ENCODE results near the gene ZBTB20.

Gene ZBTB20

DNA sequence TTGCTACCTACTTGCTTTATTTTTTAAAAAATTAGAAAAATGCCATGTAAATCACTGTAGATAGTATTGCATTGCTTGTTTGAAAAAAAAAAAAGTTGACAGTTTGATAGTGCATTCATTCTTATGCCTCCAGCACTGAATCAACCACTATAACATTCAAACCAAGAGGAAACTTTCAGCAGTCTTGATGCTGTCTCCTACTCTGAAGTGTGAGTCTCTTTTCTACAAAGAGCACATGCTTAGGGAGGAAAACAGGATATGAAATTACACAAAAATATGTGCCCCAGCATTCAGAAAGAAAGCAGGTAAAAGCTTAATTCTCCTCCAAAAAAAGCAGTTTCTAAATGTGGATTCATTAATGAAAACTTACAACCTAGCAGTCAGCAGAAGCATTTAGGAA lies 78.3 kb downstream of the ZBTB20 start:
- Histone ChIP-seq H3K27ac (ENCODE audit: low read depth, low read length) (no peak overlapping the region), H3K27me3 (ENCODE audit: insufficient read depth, low read length) (no peaks in the 10 kb centered on the region), H3K36me3 (ENCODE audit: insufficient read depth, low read length) (no peaks in the 10 kb centered on the region), H3K4me3 (ENCODE audit: low read depth, low read length) (no peak overlapping the region), H2AFZ (ENCODE audit: low read length, unreplicated experiment) (no peak overlapping the region), H3K4me1 (ENCODE audit: control insufficient read depth, insufficient read depth, low read length, unreplicated experiment) (peaks cover 21% of the 10 kb centered on the region), H3K79me2 (ENCODE audit: control insufficient read depth, insufficient read depth, low read length, unreplicated experiment) (no peaks in the 10 kb centered on the region)

DNA sequence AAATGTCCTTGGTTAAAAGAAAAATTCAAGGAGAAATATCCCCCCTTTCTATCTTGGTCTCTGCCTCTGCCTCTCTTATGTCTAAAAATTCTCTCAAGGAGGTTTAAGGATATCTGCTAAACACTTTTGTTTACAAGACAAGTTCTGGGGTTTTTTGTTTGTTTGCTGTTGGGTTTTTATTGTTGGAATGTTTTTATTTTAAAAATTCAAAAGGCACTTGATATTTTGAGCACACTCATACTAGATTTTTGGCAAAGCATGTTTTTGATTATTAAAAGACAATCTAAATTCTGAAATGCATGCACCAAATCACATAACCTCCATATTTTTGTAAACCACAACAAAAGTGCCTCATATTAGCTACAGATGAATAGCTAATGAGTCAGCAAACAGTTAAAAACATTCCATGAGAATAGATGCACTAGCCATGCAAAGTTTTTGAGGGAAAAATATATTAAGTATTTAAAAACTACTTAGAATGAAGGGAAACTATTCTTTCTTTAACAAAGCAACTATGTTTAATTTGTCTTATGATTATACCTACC lies 84.6 kb downstream of the ZBTB20 start:
- H3K27ac ChIP-seq (ENCODE audit: low read depth, low read length): no peak overlapping the region
- no peak overlapping the region for H3K4me3 ChIP-seq (ENCODE audit: low read depth, low read length)
- H3K79me2 ChIP-seq (ENCODE audit: control insufficient read depth, insufficient read depth, low read length, unreplicated experiment): no peaks in the 10 kb centered on the region
- no peak overlapping the region for H2AFZ ChIP-seq (ENCODE audit: low read length, unreplicated experiment)
- peaks cover 13% of the 10 kb centered on the region for H3K4me1 ChIP-seq (ENCODE audit: control insufficient read depth, insufficient read depth, low read length, unreplicated experiment)
- H3K36me3 ChIP-seq (ENCODE audit: insufficient read depth, low read length): no peaks in the 10 kb centered on the region
- H3K27me3 ChIP-seq (ENCODE audit: insufficient read depth, low read length): no peaks in the 10 kb centered on the region

DNA sequence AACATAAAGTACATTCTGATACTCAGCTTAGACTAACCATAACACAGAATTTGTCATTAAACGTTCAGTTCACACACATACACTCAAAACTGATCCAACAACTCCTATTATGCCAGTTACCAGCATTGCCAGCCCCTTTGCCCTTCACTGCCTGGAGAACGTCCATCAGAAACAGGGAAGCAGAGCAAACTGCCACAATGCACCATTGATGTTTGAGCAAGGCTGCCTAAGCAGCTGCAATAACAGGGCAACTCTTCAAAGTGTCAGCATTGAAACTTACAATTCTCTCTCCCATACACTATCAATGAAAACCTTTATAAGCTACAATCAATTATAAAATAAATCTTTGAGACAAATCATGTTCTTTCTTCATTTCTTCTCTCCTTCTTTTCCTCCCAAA lies 85.1 kb downstream of the ZBTB20 start:
- Histone ChIP-seq H3K36me3 (ENCODE audit: insufficient read depth, low read length) (no peaks in the 10 kb centered on the region), H2AFZ (ENCODE audit: low read length, unreplicated experiment) (no peak overlapping the region), H3K27ac (ENCODE audit: low read depth, low read length) (no peak overlapping the region), H3K4me1 (ENCODE audit: control insufficient read depth, insufficient read depth, low read length, unreplicated experiment) (peaks cover 13% of the 10 kb centered on the region), H3K79me2 (ENCODE audit: control insufficient read depth, insufficient read depth, low read length, unreplicated experiment) (no peaks in the 10 kb centered on the region), H3K27me3 (ENCODE audit: insufficient read depth, low read length) (no peaks in the 10 kb centered on the region), H3K4me3 (ENCODE audit: low read depth, low read length) (no peak overlapping the region)

DNA sequence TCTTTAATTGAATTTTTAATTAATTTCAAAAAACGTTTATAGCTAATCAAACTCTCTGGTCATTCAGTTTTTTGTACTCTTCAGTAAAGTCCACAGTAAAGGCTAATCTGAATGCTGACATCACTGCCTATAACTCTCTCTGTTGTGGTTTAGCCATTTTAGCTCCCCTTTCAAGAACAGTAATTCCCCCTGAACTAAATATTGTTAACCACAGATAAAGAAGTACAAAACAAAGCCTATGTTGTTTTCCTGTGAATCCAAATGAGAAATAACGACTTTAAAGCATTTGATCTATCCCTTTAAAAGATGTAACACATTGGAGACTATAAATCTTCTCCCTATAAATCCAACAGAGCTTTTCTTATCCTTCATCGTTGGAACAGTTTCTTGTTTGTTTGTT lies 94.2 kb downstream of the ZBTB20 start:
- Histone ChIP-seq H3K27me3 (ENCODE audit: insufficient read depth, low read length) (no peaks in the 10 kb centered on the region), H3K79me2 (ENCODE audit: control insufficient read depth, insufficient read depth, low read length, unreplicated experiment) (no peaks in the 10 kb centered on the region), H3K4me3 (ENCODE audit: low read depth, low read length) (no peak overlapping the region), H3K36me3 (ENCODE audit: insufficient read depth, low read length) (no peaks in the 10 kb centered on the region), H3K4me1 (ENCODE audit: control insufficient read depth, insufficient read depth, low read length, unreplicated experiment) (no peaks in the 10 kb centered on the region), H3K27ac (ENCODE audit: low read depth, low read length) (no peak overlapping the region), H2AFZ (ENCODE audit: low read length, unreplicated experiment) (no peak overlapping the region)

DNA sequence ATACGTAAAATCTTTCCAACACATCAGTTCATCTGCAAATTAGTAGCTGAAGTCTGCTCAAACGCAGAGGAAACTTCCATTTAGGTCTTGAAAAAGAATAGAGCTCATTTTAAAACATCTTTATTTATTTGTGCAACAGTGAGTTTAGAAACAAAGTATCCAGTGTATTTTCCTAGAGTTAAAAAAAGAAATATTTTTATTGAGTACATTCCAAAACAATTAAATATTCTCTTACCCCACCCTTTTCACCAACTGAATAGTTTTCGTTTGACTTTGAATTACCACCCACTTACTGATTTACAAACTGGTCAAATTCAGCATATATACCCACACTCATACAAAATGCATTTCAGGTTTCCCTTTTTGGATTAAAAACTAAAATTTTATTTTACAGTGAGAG lies 104.7 kb downstream of the ZBTB20 start:
- Histone ChIP-seq H3K27ac (ENCODE audit: low read depth, low read length) (no peak overlapping the region), H2AFZ (ENCODE audit: low read length, unreplicated experiment) (no peak overlapping the region), H3K4me3 (ENCODE audit: low read depth, low read length) (no peak overlapping the region), H3K4me1 (ENCODE audit: control insufficient read depth, insufficient read depth, low read length, unreplicated experiment) (peaks cover 10% of the 10 kb centered on the region), H3K36me3 (ENCODE audit: insufficient read depth, low read length) (no peaks in the 10 kb centered on the region), H3K79me2 (ENCODE audit: control insufficient read depth, insufficient read depth, low read length, unreplicated experiment) (no peaks in the 10 kb centered on the region), H3K27me3 (ENCODE audit: insufficient read depth, low read length) (no peaks in the 10 kb centered on the region)

DNA sequence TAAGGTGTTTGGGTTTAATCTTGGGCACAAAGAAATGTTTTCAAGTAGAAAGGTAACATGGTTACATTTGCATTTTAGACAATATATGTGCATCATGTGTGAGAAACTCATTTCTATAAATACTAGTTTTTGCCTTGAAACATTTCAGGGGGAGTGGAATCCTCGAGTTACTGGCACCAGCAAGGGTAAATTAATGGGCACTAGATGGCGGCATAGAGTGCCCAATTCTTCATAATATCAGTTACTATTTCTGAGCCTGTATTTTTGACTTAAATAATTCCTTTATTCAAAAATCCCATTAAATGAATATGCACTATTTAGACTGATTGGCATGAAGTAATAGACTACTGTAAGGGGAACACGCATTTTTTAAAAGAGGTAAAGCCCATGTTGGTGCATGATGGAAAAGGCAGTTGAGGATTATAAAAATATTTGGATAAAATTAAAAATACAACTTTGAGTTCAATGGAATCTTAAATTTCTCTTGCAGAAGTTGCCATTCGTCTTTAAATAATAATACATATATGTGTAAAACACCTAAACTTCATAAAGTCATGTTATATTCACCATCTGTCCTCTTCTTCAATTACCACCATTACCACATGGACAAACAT lies 106.3 kb downstream of the ZBTB20 start:
- H3K27me3 ChIP-seq (ENCODE audit: insufficient read depth, low read length): no peaks in the 10 kb centered on the region
- H3K4me1 ChIP-seq (ENCODE audit: control insufficient read depth, insufficient read depth, low read length, unreplicated experiment): peaks cover 10% of the 10 kb centered on the region
- no peaks in the 10 kb centered on the region for H3K79me2 ChIP-seq (ENCODE audit: control insufficient read depth, insufficient read depth, low read length, unreplicated experiment)

DNA sequence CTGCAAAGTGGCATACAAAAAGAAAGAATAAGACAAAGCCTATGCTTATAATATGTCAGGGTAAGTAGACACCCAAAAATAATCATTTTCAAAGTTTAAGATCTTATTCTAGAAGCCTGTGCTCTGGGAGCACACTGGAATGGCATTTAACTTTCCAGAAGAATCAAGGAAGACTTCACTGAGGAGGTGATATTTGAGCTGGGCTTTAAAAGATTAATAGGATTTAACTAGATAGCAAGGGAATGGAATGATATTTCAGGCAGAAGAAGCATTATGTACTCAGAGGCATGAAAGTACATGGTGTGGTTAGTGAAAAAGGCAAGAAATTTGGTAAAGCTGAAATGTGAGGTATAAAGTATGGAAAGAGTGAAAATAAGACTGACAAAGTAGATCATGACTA lies 106.8 kb downstream of the ZBTB20 start:
- no peak overlapping the region for H3K27ac ChIP-seq (ENCODE audit: low read depth, low read length)
- H3K36me3 ChIP-seq (ENCODE audit: insufficient read depth, low read length): no peaks in the 10 kb centered on the region
- H2AFZ ChIP-seq (ENCODE audit: low read length, unreplicated experiment): no peak overlapping the region
- H3K4me3 ChIP-seq (ENCODE audit: low read depth, low read length): no peak overlapping the region
- peaks cover 10% of the 10 kb centered on the region for H3K4me1 ChIP-seq (ENCODE audit: control insufficient read depth, insufficient read depth, low read length, unreplicated experiment)
- no peaks in the 10 kb centered on the region for H3K79me2 ChIP-seq (ENCODE audit: control insufficient read depth, insufficient read depth, low read length, unreplicated experiment)
- no peaks in the 10 kb centered on the region for H3K27me3 ChIP-seq (ENCODE audit: insufficient read depth, low read length)

More for the DNA sequence above, 106.3 kb downstream of the ZBTB20 start:
- Histone ChIP-seq H2AFZ (ENCODE audit: low read length, unreplicated experiment) (no peak overlapping the region), H3K4me3 (ENCODE audit: low read depth, low read length) (no peak overlapping the region), H3K36me3 (ENCODE audit: insufficient read depth, low read length) (no peaks in the 10 kb centered on the region), H3K27ac (ENCODE audit: low read depth, low read length) (no peak overlapping the region)

DNA sequence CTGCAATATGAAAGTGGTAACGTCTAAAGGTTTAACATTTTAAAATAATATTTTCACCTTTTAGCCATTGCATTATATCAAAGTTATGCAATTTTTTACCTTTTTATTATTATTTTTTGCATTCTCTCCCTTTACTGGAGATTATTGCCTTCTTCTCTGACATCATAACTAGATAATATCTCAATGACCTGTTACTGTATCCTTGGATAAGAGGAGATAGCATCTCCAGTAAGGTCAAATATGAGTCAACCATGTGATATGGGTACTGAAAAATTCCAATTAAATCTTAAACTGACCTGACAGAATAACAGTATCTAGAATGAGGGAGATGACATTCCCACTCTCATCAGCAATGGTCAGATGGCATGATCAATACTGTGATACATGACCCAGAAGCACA lies 108.3 kb downstream of the ZBTB20 start:
- Histone ChIP-seq H3K79me2 (ENCODE audit: control insufficient read depth, insufficient read depth, low read length, unreplicated experiment) (no peaks in the 10 kb centered on the region), H3K4me1 (ENCODE audit: control insufficient read depth, insufficient read depth, low read length, unreplicated experiment) (peaks cover 10% of the 10 kb centered on the region), H2AFZ (ENCODE audit: low read length, unreplicated experiment) (no peak overlapping the region), H3K27ac (ENCODE audit: low read depth, low read length) (no peak overlapping the region), H3K27me3 (ENCODE audit: insufficient read depth, low read length) (no peaks in the 10 kb centered on the region), H3K36me3 (ENCODE audit: insufficient read depth, low read length) (no peaks in the 10 kb centered on the region; the same call in 1 of the 2 replicates), H3K4me3 (ENCODE audit: low read depth, low read length) (no peak overlapping the region)

DNA sequence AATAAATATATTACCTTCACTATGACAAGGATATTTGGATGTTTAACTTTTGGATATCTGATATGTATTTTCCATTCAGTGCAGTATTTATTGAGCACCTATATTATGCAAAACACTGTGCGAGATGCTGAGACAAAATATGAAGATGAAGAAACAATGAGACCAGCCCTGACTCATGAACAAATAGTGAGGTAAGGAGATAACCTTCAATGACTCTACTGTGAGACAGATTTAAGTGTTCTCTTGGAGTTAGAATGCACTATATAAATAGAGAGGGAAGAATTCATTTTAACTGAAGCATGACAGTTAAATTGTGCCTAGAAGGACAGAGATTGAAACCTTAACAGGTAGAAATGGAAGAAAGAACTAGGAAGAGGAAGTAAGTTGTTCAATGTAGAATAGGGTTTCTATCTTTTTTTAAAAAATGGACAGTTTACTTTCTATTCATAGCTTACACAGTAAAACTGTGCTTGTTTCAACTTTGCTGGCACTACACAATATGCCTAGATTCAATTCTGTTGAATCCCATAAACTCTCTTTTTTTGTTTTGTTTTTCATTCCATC lies 124.2 kb downstream of the ZBTB20 start:
- H3K27ac ChIP-seq (ENCODE audit: low read depth, low read length): no peak overlapping the region
- H3K79me2 ChIP-seq (ENCODE audit: control insufficient read depth, insufficient read depth, low read length, unreplicated experiment): no peaks in the 10 kb centered on the region
- H3K36me3 ChIP-seq (ENCODE audit: insufficient read depth, low read length): no peaks in the 10 kb centered on the region
- no peaks in the 10 kb centered on the region for H3K4me1 ChIP-seq (ENCODE audit: control insufficient read depth, insufficient read depth, low read length, unreplicated experiment)
- H2AFZ ChIP-seq (ENCODE audit: low read length, unreplicated experiment): no peak overlapping the region
- H3K27me3 ChIP-seq (ENCODE audit: insufficient read depth, low read length): no peaks in the 10 kb centered on the region
- no peak overlapping the region for H3K4me3 ChIP-seq (ENCODE audit: low read depth, low read length)

DNA sequence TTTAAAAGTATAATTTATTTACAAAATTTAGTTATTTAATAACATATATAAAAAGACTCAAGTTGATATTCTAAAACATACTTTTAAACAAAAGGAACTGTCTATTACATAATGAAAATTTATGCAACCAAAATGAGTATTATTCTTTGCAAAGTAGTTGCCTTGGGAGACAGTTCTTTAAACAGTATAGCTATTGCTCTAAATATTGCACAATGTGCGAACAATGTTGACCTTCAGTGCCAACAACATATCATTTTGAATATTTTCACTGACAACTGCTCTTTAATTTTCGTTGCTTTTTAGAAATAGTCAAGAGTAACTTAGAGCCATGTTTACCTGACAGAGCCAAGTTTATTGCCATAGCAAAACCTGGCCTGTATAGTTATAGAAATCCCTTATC lies 124.9 kb downstream of the ZBTB20 start:
- Histone ChIP-seq H3K27me3 (ENCODE audit: insufficient read depth, low read length) (no peaks in the 10 kb centered on the region), H2AFZ (ENCODE audit: low read length, unreplicated experiment) (no peak overlapping the region), H3K79me2 (ENCODE audit: control insufficient read depth, insufficient read depth, low read length, unreplicated experiment) (no peaks in the 10 kb centered on the region), H3K4me3 (ENCODE audit: low read depth, low read length) (no peak overlapping the region), H3K27ac (ENCODE audit: low read depth, low read length) (no peak overlapping the region), H3K36me3 (ENCODE audit: insufficient read depth, low read length) (no peaks in the 10 kb centered on the region), H3K4me1 (ENCODE audit: control insufficient read depth, insufficient read depth, low read length, unreplicated experiment) (no peaks in the 10 kb centered on the region)

DNA sequence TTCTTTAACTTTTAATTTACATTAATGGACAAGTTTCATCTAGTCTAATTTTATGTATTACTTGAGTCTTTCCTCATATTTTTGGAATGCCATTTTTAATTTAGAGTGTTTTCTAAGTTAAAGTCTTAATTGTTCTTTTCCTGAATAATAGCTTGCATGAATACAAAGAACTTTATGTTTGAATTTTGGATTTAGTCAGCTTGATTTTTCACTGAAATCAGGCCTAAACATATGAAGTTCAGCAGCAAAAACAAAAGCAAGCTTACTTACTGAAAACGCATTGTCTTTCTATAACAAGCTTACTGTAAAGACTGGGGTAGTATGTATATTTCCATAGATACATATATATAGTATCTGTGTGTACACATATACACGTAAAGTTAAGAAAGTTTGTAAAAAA lies 126.0 kb downstream of the ZBTB20 start:
- no peak overlapping the region for H3K4me3 ChIP-seq (ENCODE audit: low read depth, low read length)
- H3K79me2 ChIP-seq (ENCODE audit: control insufficient read depth, insufficient read depth, low read length, unreplicated experiment): no peaks in the 10 kb centered on the region
- no peaks in the 10 kb centered on the region for H3K4me1 ChIP-seq (ENCODE audit: control insufficient read depth, insufficient read depth, low read length, unreplicated experiment)
- H3K27ac ChIP-seq (ENCODE audit: low read depth, low read length): no peak overlapping the region
- H2AFZ ChIP-seq (ENCODE audit: low read length, unreplicated experiment): no peak overlapping the region
- H3K27me3 ChIP-seq (ENCODE audit: insufficient read depth, low read length): no peaks in the 10 kb centered on the region
- H3K36me3 ChIP-seq (ENCODE audit: insufficient read depth, low read length): no peaks in the 10 kb centered on the region

Data from ACC112 (cell line).